HG03196 (cell line): ENCODE data around the gene ZNF521.
"Not testable (repeated sequence)": the region's sequence is repeated elsewhere in the genome, so short reads cannot be mapped to it uniquely, and the experiment has no call there.

Experiments
- ATAC-seq: cut with Tn5 transposase; IDR thresholded peaks from one replicate; pipeline ENCODE4 v1.9.1; 2021; ENCODE audit not compliant: unreplicated experiment

Gene ZNF521

GRCh38 chr18:25291150-25291549, 60.8 kb downstream of the ZNF521 start:
- no peak for ATAC-seq

- no peak for ATAC-seq
Observed at GRCh38 chr18:25289001-25289631, 62.9 kb downstream of the ZNF521 start.

GRCh38 chr18:25288340-25288938, 63.5 kb downstream of the ZNF521 start:
- ATAC-seq = no peak

- no peak for ATAC-seq
Observed at GRCh38 chr18:25287106-25287505, 64.9 kb downstream of the ZNF521 start.

- ATAC-seq = no peak
Observed at GRCh38 chr18:25284861-25285550, 67.0 kb downstream of the ZNF521 start.

- ATAC-seq = no peak
Observed at GRCh38 chr18:25284281-25284680, 67.7 kb downstream of the ZNF521 start.

GRCh38 chr18:25283781-25284180, 68.2 kb downstream of the ZNF521 start:
- no peak for ATAC-seq

GRCh38 chr18:25282896-25283703, 68.9 kb downstream of the ZNF521 start:
- no peak for ATAC-seq

- ATAC-seq = no peak
Observed at GRCh38 chr18:25282282-25282681, 69.7 kb downstream of the ZNF521 start.

- no peak for ATAC-seq
Observed at GRCh38 chr18:25281556-25281955, 70.4 kb downstream of the ZNF521 start.

GRCh38 chr18:25279961-25280360, 72.0 kb downstream of the ZNF521 start:
- ATAC-seq = no peak

GRCh38 chr18:25279556-25279955, 72.4 kb downstream of the ZNF521 start:
- ATAC-seq = no peak

- no peak for ATAC-seq
Observed at GRCh38 chr18:25279133-25279532, 72.8 kb downstream of the ZNF521 start.

GRCh38 chr18:25278394-25278793, 73.6 kb downstream of the ZNF521 start:
- no peak for ATAC-seq

GRCh38 chr18:25275412-25276001, 76.5 kb downstream of the ZNF521 start:
- no peak for ATAC-seq

- no peak for ATAC-seq
Observed at GRCh38 chr18:25274926-25275325, 77.0 kb downstream of the ZNF521 start.

GRCh38 chr18:25266931-25267527, 84.9 kb downstream of the ZNF521 start:
- not testable (repeated sequence) for ATAC-seq

- no peak for ATAC-seq
Observed at GRCh38 chr18:25262920-25263319, 89.0 kb downstream of the ZNF521 start.

- ATAC-seq = no peak
Observed at GRCh38 chr18:25261768-25262167, 90.2 kb downstream of the ZNF521 start.

GRCh38 chr18:25256439-25256838, 95.5 kb downstream of the ZNF521 start:
- no peak for ATAC-seq

- no peak for ATAC-seq
Observed at GRCh38 chr18:25253779-25254178, 98.2 kb downstream of the ZNF521 start.
